K562 (cell line): ENCODE measurements around the gene ADCY9. TPM values are rescaled to one million over a fixed set of nuclear protein-coding genes. Genes with fewer than 3 reads are reported as not detected.

Source experiments
- ATAC-seq: fragments of 200-7000 bp; cut with Tn5 transposase; 3 replicates; pipeline ENCODE4 v1.9.1; 2020; ENCODE audit warnings: moderate library complexity
- BruUV-seq: library from RNA; stranded (reverse); fragments of 400-500 nt; replicated peaks from 2 replicates; lab custom pipeline; 2021; lab: Mats Ljungman, UMichigan
- CTCF ChIA-PET: fragments of 300-600 bp; formaldehyde crosslinking; extraction: SDS; loops from one replicate; lab custom pipeline; 2021; ENCODE audit warnings: low intra/inter-chr PET ratio; lab: Yijun Ruan, JAX
- POLR2A ChIA-PET: fragments of 300-600, 350-650 bp; sonication (Branson Sonifier 250); formaldehyde crosslinking; extraction: SDS; loops from one replicate; lab custom pipeline; 2021; ENCODE audit warnings: antibody characterized with exemption, inconsistent platforms; lab: Yijun Ruan, JAX
- DNase-seq, 4 experiments: peaks; one replicate each; pipeline versions ENCODE4 v3.0.0 to v3.0.0-alpha.2; 2011 to 2018; ENCODE audit warnings: low spot score in 3 of 4, mixed read lengths in 3 of 4; ENCODE audit errors: extremely low read depth in 1 of 4
- FAIRE-seq: peaks from 2 replicates; lab custom pipeline; 2011; peaks lifted over from hg19 to GRCh38; lab: Jason Lieb, UNC
- H2AFZ ChIP-seq: 2 replicates; pipeline ENCODE4 v1.6.0; 2011; ENCODE audit warnings: low read depth, low read length, control low read depth, inconsistent platforms
- H3K27ac ChIP-seq: fragments of 200-600 bp; 3 replicates; pipeline ENCODE4 v1.8.0; 2011; ENCODE audit warnings: low read depth, mild to moderate bottlenecking, control low read depth, inconsistent platforms, low read length, moderate library complexity, mixed read lengths; ENCODE audit errors: extremely low read depth
- H3K27me3 ChIP-seq, 2 experiments: fragments of 300-600 bp in 1 of 2; 2 replicates in 1 of 2; 3 replicates in 1 of 2; pipeline versions ENCODE4 v1.6.0 to v1.8.0; 2011; ENCODE audit warnings: inconsistent platforms in 2 of 2, low read length in 2 of 2, mild to moderate bottlenecking in 1 of 2, mixed read lengths in 1 of 2, moderate library complexity in 1 of 2; ENCODE audit not compliant: control insufficient read depth in 2 of 2, insufficient read depth in 2 of 2
- H3K36me3 ChIP-seq: fragments of 300-600 bp; 3 replicates; pipeline ENCODE4 v1.8.0; 2011; ENCODE audit warnings: mild to moderate bottlenecking, low read length, inconsistent platforms; ENCODE audit not compliant: control insufficient read depth, insufficient read depth
- H3K4me1 ChIP-seq, 2 experiments: fragments of 200-600 bp in 1 of 2; replicated peaks in 1 of 2; 2 replicates in 1 of 2; 3 replicates in 1 of 2; pipeline versions ENCODE4 v1.5.1 to v1.8.0; 2011; ENCODE audit warnings: inconsistent platforms in 2 of 2, low read length in 2 of 2, mild to moderate bottlenecking in 1 of 2, mixed read lengths in 1 of 2, moderate library complexity in 1 of 2; ENCODE audit not compliant: control insufficient read depth in 2 of 2, insufficient read depth in 2 of 2
- H3K4me2 ChIP-seq: 2 replicates; pipeline ENCODE4 v1.6.1; 2011; ENCODE audit warnings: low read length, control low read depth, inconsistent platforms, mixed read lengths; ENCODE audit not compliant: insufficient read depth
- H3K4me3 ChIP-seq: fragments of 200-600 bp; sonication (generic), shearing (Covaris generic); 2 replicates; pipeline ENCODE4 v1.5.1; 2016; ENCODE audit warnings: control low read depth, inconsistent platforms
- H3K79me2 ChIP-seq: fragments of 200-600 bp; 3 replicates; pipeline ENCODE4 v1.8.0; 2011; ENCODE audit warnings: low read length, inconsistent platforms; ENCODE audit not compliant: control insufficient read depth, insufficient read depth
- H3K9ac ChIP-seq, 2 experiments: 2 replicates each; pipeline versions ENCODE4 v1.6.0 to v1.6.1; 2011; ENCODE audit warnings: low read depth in 2 of 2, low read length in 2 of 2, control low read depth in 1 of 2, inconsistent platforms in 1 of 2, mild to moderate bottlenecking in 1 of 2, mixed read lengths in 1 of 2; ENCODE audit not compliant: insufficient read depth in 1 of 2
- H3K9me1 ChIP-seq: one replicate; pipeline ENCODE4 v1.6.0; 2011; ENCODE audit warnings: inconsistent platforms, mild to moderate bottlenecking, low read length, moderate library complexity; ENCODE audit not compliant: control insufficient read depth, insufficient read depth
- H3K9me3 ChIP-seq: replicated peaks from 2 replicates; pipeline ENCODE4 v1.5.1; 2011; ENCODE audit warnings: low read depth, low read length, inconsistent platforms; ENCODE audit not compliant: control insufficient read depth, insufficient read depth
- H4K20me1 ChIP-seq: replicated peaks from 2 replicates; pipeline ENCODE4 v1.6.1; 2011; ENCODE audit warnings: low read length, inconsistent platforms, mixed read lengths; ENCODE audit not compliant: control insufficient read depth, insufficient read depth
- ATF3 ChIP-seq, 2 experiments: fragments of 450-650 bp in 1 of 2; sonication (generic) in 1 of 2; formaldehyde crosslinking in 1 of 2; IDR thresholded peaks in 1 of 2; conservative IDR thresholded peaks in 1 of 2; 2 replicates each; pipeline versions ENCODE4 v1.6.1 to v1.8.1; 2016 to 2023; ENCODE audit warnings: mild to moderate bottlenecking in 2 of 2, moderate library complexity in 2 of 2, inconsistent platforms in 1 of 2, missing genetic modification reagents in 1 of 2
- CEBPB ChIP-seq: fragments of 450-650 bp; IDR thresholded peaks from 2 replicates; pipeline ENCODE4 v1.6.1; 2016; ENCODE audit warnings: missing genetic modification characterization, missing compliant biosample characterization
- CREB1 ChIP-seq, 2 experiments: sonication (generic) in 1 of 2; formaldehyde crosslinking in 1 of 2; IDR thresholded peaks; 2 replicates each; pipeline versions ENCODE4 v1.6.1 to v1.8.0; 2012 to 2022; ENCODE audit warnings: inconsistent platforms in 1 of 2, mild to moderate bottlenecking in 1 of 2, missing genetic modification reagents in 1 of 2, moderate library complexity in 1 of 2
- ZFP1 ChIP-seq: fragments of 450-650 bp; formaldehyde crosslinking; IDR thresholded peaks from 2 replicates; pipeline ENCODE4 v1.4.0; 2020; ENCODE audit warnings: mild to moderate bottlenecking, mixed read lengths
- WGBS: fragments of 100-300 bp; shearing (Covaris generic); methylation state at CpG from one replicate; pipeline ENCODE4 v1.1.6; 2016; ENCODE audit warnings: low coverage, mixed read lengths; ENCODE audit not compliant: insufficient coverage; ENCODE audit errors: missing lambda C conversion rate; 5-methylcytosine and 5-hydroxymethylcytosine counted together
- in situ Hi-C: fragments of 300-500 bp; cut with MboI; formaldehyde crosslinking; loops from 4 replicates; pipeline ENCODE4 v1.15.0; 2018; ENCODE audit warnings: inconsistent platforms, mixed read lengths
- intact Hi-C: fragments of 100-400 bp; cut with micrococcal nuclease; formaldehyde crosslinking; loops from 2 replicates; pipeline ENCODE4 v1.14.2; 2022
- polyA plus RNA-seq, 8 experiments: library from polyadenylated mRNA; depleted of rRNA in 4 of 8; stranded (reverse) in 5 of 8; unstranded in 3 of 8; fragments of >200 nt; fragmentation: Nextera tagmentation in 2 of 8; fragmentation: Illumina TruSeq in 1 of 8; extraction: Ambion mirVana in 2 of 8; extraction: Trizol in 1 of 8; gene quantifications; 2 replicates each; pipeline versions ENCODE4 v1.2.1 to v1.2.3, GENCODE V29; 2011 to 2014; ENCODE audit warnings: inconsistent platforms in 1 of 8, missing spikeins in 1 of 8
- small RNA-seq: library from RNA; depleted of rRNA; stranded (forward); fragments of <200 nt; gene quantifications from one replicate; pipeline ENCODE3, GENCODE V24; 2014
- total RNA-seq, 7 experiments: library from RNA; depleted of rRNA in 6 of 7; stranded (reverse); fragments of >200 nt in 6 of 7; fragmentation: Illumina TruSeq in 2 of 7; extraction: Trizol in 2 of 7; gene quantifications; 2 replicates each; pipeline versions ENCODE4 v1.2.1 to v1.2.3, GENCODE V29; 2011 to 2021; ENCODE audit warnings: low replicate concordance in 1 of 7

The ADCY9 gene
- total and polyA plus RNA-seq, 9 of the 15 experiments (the other 6 are each of a cell fraction or from before 2014, with no cell fraction given) = 0.03 to 0.29 (median 0.17) TPM

GRCh38 chr16:3912897-3913296, 203.3 kb downstream of the ADCY9 start:
- CTCF ChIA-PET = no interaction called here
- intact Hi-C loops = no loop called here
- Histone ChIP-seq H3K79me2 (no peaks in the 10 kb centered on the region), H3K36me3 (no peaks in the 10 kb centered on the region), H3K9me1 (no peaks in the 10 kb centered on the region), H3K4me2 (no peak overlapping the region), H3K9ac (no peak overlapping the region), H3K27ac (no peak overlapping the region), H4K20me1 (no peaks in the 10 kb centered on the region), H3K4me3 (no peak overlapping the region), H3K4me1 (no peaks in the 10 kb centered on the region; a peak in 1 of 5 replicates), H3K9me3 (peaks cover 7% of the 10 kb centered on the region), H3K27me3 (peaks cover 15 to 74% of the 10 kb centered on the region in 2 experiments; a peak in 4 of 5 replicates), H2AFZ (no peak overlapping the region)
- in situ Hi-C loops = no loop called here
- 0% methylated on average over 4 of the region's 6 CpGs for WGBS
- TF ChIP-seq CREB1 (IDR thresholded peaks at IDR 0.05) = no peak
- TF ChIP-seq CREB1 (CRISPR knock-in tag; IDR thresholded peaks at IDR 0.05) = no peak
- TF ChIP-seq ZFP1 (CRISPR knock-in tag) = no peak
- TF ChIP-seq CEBPB (tag) = peak; percentile 13; the same call in 1 of the 2 replicates
- TF ChIP-seq ATF3 (IDR thresholded peaks at IDR 0.05) = peak; percentile 54
- TF ChIP-seq ATF3 (CRISPR knock-in tag; conservative IDR thresholded peaks at IDR 0.05) = no peak
- BruUV-seq = no TSS peak
- POLR2A ChIA-PET = no interaction called here
- DNase-seq = no peak
- no peak for ATAC-seq
- no peak for FAIRE-seq

Small RNA genes lying within 50 kb of the gene (small RNA-seq; reads per million reads assigned to genes)
- gene AC009171.1 = not detected

Other genes starting within 250 kb of the ADCY9 start
- gene CREBBP, start 235.7 kb downstream of the ADCY9 start, total RNA-seq (2014; rRNA removed) = 9.4 and 9.7 TPM in 2 replicates
- 5.6 and 8.9 TPM in 2 replicates for gene CREBBP, start 235.7 kb downstream of the ADCY9 start, total RNA-seq (2014; rRNA removed; fragmentation: Illumina TruSeq; extraction: Trizol)
- 5.4 and 6.3 TPM in 2 replicates for gene CREBBP, start 235.7 kb downstream of the ADCY9 start, total RNA-seq (2015; rRNA removed; fragmentation: Illumina TruSeq; extraction: Trizol)
- 22.3 and 24.8 TPM in 2 replicates for gene CREBBP, start 235.7 kb downstream of the ADCY9 start, total RNA-seq (2021)
- gene CREBBP, start 235.7 kb downstream of the ADCY9 start, polyA plus RNA-seq (2011; rRNA removed) = 2.6 and 4.1 TPM in 2 replicates
- gene CREBBP, start 235.7 kb downstream of the ADCY9 start, polyA plus RNA-seq (2014; fragmentation: Illumina TruSeq; extraction: Trizol) = 13.2 and 13.8 TPM in 2 replicates
- gene CREBBP, start 235.7 kb downstream of the ADCY9 start, polyA plus RNA-seq (2014; fragmentation: Nextera tagmentation; extraction: Ambion mirVana) = 1 to 10 TPM in 1 of 2 experiments, under 1 TPM in 1; 0.70 to 2.5 TPM
- gene CREBBP, start 235.7 kb downstream of the ADCY9 start, polyA plus RNA-seq (2014; rRNA removed) = 6.8 and 7.4 TPM in 2 replicates
- not detected in 2 replicates for gene SRL, start 125.6 kb upstream of the ADCY9 start, total RNA-seq (2014; rRNA removed)
- not detected in 2 replicates for gene SRL, start 125.6 kb upstream of the ADCY9 start, total RNA-seq (2014; rRNA removed; fragmentation: Illumina TruSeq; extraction: Trizol)
- not detected in 2 replicates for gene SRL, start 125.6 kb upstream of the ADCY9 start, total RNA-seq (2015; rRNA removed; fragmentation: Illumina TruSeq; extraction: Trizol)
- not detected in 2 replicates for gene SRL, start 125.6 kb upstream of the ADCY9 start, total RNA-seq (2021)
- gene SRL, start 125.6 kb upstream of the ADCY9 start, polyA plus RNA-seq (2011; rRNA removed) = 0.01 TPM in 1 of 2 replicates, not detected in the other
- gene SRL, start 125.6 kb upstream of the ADCY9 start, polyA plus RNA-seq (2014; fragmentation: Illumina TruSeq; extraction: Trizol) = not detected in 2 replicates
- not detected for gene SRL, start 125.6 kb upstream of the ADCY9 start, polyA plus RNA-seq (2014; fragmentation: Nextera tagmentation; extraction: Ambion mirVana)
- gene SRL, start 125.6 kb upstream of the ADCY9 start, polyA plus RNA-seq (2014; rRNA removed) = not detected in 2 replicates
- 27.7 and 28.8 TPM in 2 replicates for gene TFAP4, start 156.6 kb upstream of the ADCY9 start, total RNA-seq (2014; rRNA removed)
- 5.6 and 7.7 TPM in 2 replicates for gene TFAP4, start 156.6 kb upstream of the ADCY9 start, total RNA-seq (2014; rRNA removed; fragmentation: Illumina TruSeq; extraction: Trizol)
- 16.2 and 16.9 TPM in 2 replicates for gene TFAP4, start 156.6 kb upstream of the ADCY9 start, total RNA-seq (2015; rRNA removed; fragmentation: Illumina TruSeq; extraction: Trizol)
- gene TFAP4, start 156.6 kb upstream of the ADCY9 start, total RNA-seq (2021) = 31.2 and 32.8 TPM in 2 replicates
- gene TFAP4, start 156.6 kb upstream of the ADCY9 start, polyA plus RNA-seq (2011; rRNA removed) = 8.5 and 15.3 TPM in 2 replicates
- 10.6 and 13.6 TPM in 2 replicates for gene TFAP4, start 156.6 kb upstream of the ADCY9 start, polyA plus RNA-seq (2014; fragmentation: Illumina TruSeq; extraction: Trizol)
- under 1 TPM; 0.10 to 0.11 TPM for gene TFAP4, start 156.6 kb upstream of the ADCY9 start, polyA plus RNA-seq (2014; fragmentation: Nextera tagmentation; extraction: Ambion mirVana)
- gene TFAP4, start 156.6 kb upstream of the ADCY9 start, polyA plus RNA-seq (2014; rRNA removed) = 19.8 and 22.6 TPM in 2 replicates
- gene GLIS2, start 199.6 kb upstream of the ADCY9 start, total RNA-seq (2014; rRNA removed) = 0.91 and 1.4 TPM in 2 replicates
- 0.10 and 0.11 TPM in 2 replicates for gene GLIS2, start 199.6 kb upstream of the ADCY9 start, total RNA-seq (2014; rRNA removed; fragmentation: Illumina TruSeq; extraction: Trizol)
- 0.33 and 0.68 TPM in 2 replicates for gene GLIS2, start 199.6 kb upstream of the ADCY9 start, total RNA-seq (2015; rRNA removed; fragmentation: Illumina TruSeq; extraction: Trizol)
- 7.6 and 9.0 TPM in 2 replicates for gene GLIS2, start 199.6 kb upstream of the ADCY9 start, total RNA-seq (2021)
- gene GLIS2, start 199.6 kb upstream of the ADCY9 start, polyA plus RNA-seq (2011; rRNA removed) = 0.57 and 1.0 TPM in 2 replicates
- 2.2 and 5.8 TPM in 2 replicates for gene GLIS2, start 199.6 kb upstream of the ADCY9 start, polyA plus RNA-seq (2014; fragmentation: Illumina TruSeq; extraction: Trizol)
- gene GLIS2, start 199.6 kb upstream of the ADCY9 start, polyA plus RNA-seq (2014; fragmentation: Nextera tagmentation; extraction: Ambion mirVana) = under 1 TPM; 0.10 to 0.25 TPM
- 2.3 and 2.9 TPM in 2 replicates for gene GLIS2, start 199.6 kb upstream of the ADCY9 start, polyA plus RNA-seq (2014; rRNA removed)
- 173 and 213 TPM in 2 replicates for gene PAM16, start 234.9 kb upstream of the ADCY9 start, total RNA-seq (2014; rRNA removed)
- 32.6 and 38.7 TPM in 2 replicates for gene PAM16, start 234.9 kb upstream of the ADCY9 start, total RNA-seq (2014; rRNA removed; fragmentation: Illumina TruSeq; extraction: Trizol)
- 48.4 and 56.1 TPM in 2 replicates for gene PAM16, start 234.9 kb upstream of the ADCY9 start, total RNA-seq (2015; rRNA removed; fragmentation: Illumina TruSeq; extraction: Trizol)
- 123 and 150 TPM in 2 replicates for gene PAM16, start 234.9 kb upstream of the ADCY9 start, total RNA-seq (2021)
- gene PAM16, start 234.9 kb upstream of the ADCY9 start, polyA plus RNA-seq (2011; rRNA removed) = 79.3 and 88.9 TPM in 2 replicates
- gene PAM16, start 234.9 kb upstream of the ADCY9 start, polyA plus RNA-seq (2014; fragmentation: Illumina TruSeq; extraction: Trizol) = 49.0 and 66.3 TPM in 2 replicates
- gene PAM16, start 234.9 kb upstream of the ADCY9 start, polyA plus RNA-seq (2014; fragmentation: Nextera tagmentation; extraction: Ambion mirVana) = 10 to 100 TPM; 41.5 to 81.1 TPM
- gene PAM16, start 234.9 kb upstream of the ADCY9 start, polyA plus RNA-seq (2014; rRNA removed) = 243 and 273 TPM in 2 replicates